ENCODE data around the gene LRMDA. TPM values are rescaled to one million over a fixed set of nuclear protein-coding genes. Genes with fewer than 3 reads are reported as not detected.

LRMDA gene
- total and polyA plus RNA-seq, 2 of the 4 experiments (the other 2 are of a cell fraction), result 0.07 TPM; not detected in 1

DNA sequence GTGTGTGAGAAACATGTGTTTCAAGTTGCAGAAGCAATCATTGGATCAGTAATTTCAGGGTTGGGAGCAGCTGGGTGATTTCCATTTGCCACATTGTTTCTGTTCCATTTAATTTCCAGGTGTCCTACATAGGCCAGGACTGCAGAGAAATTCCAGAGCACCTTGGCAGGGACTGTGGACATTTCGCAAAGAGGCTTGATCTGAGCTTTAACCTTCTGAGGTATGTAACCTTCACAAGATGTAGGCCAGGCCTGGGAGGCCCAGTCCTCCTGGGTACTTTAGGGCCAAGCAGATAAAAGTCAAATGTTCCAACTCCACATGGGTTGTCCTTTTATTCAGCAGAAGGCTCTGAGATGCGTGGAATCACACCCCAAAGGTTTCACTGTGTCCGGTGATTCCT is 6.9 kb downstream of the LRMDA start:
- intact Hi-C loops (cut with micrococcal nuclease) (no loop called here), dilution Hi-C loops (cut with HindIII; ENCODE audit: low sequenced_read_pairs, unreplicated experiment) (no loop called here), in situ Hi-C loops (cut with MboI; ENCODE audit: low sequenced_read_pairs) (no loop called here)
- Histone ChIP-seq H4K5ac (ENCODE audit: low read depth, low read length) (no peak overlapping the region), H3K56ac (ENCODE audit: extremely low read depth, insufficient read depth, low read length) (no peak overlapping the region), H3K9me1 (ENCODE audit: insufficient read depth, low read length) (no peaks in the 10 kb centered on the region), H3K14ac (replicated peaks; ENCODE audit: low read depth, low read length) (no peak overlapping the region), H3K4me1 (ENCODE audit: control insufficient read depth, insufficient read depth, low read length) (no peaks in the 10 kb centered on the region), H3K4ac (ENCODE audit: low read depth, low read length) (no peak overlapping the region), H3K79me1 (ENCODE audit: low read depth in 1 of 2, low read length in 2 of 2) (no peaks in the 10 kb centered on the region), H2AFZ (replicated peaks; ENCODE audit: low read length, poor library complexity) (no peak overlapping the region), H3K27ac (ENCODE audit: insufficient read depth, low read length) (no peak overlapping the region), H3K9me3 (ENCODE audit: control insufficient read depth, insufficient read depth, low read length) (no peaks in the 10 kb centered on the region; the same call in 1 of the 2 replicates), H3K4me2 (ENCODE audit: low read depth, low read length) (no peak overlapping the region), H3K4me3 (ENCODE audit: insufficient read depth, low read depth, low read length) (no peak overlapping the region), H2AK5ac (ENCODE audit: low read depth, low read length) (no peak overlapping the region), H2BK15ac (ENCODE audit: low read depth, low read length) (no peak overlapping the region), H2BK5ac (ENCODE audit: low read depth, low read length, poor library complexity, severe bottlenecking) (no peak overlapping the region), H3K9ac (ENCODE audit: low read depth, low read length) (no peak overlapping the region), H2BK20ac (ENCODE audit: low read depth, low read length) (no peak overlapping the region), H3K36me3 (ENCODE audit: control insufficient read depth, insufficient read depth, low read length) (no peaks in the 10 kb centered on the region), H4K20me1 (ENCODE audit: insufficient read depth, low read length) (no peaks in the 10 kb centered on the region), H2AK9ac (replicated peaks; ENCODE audit: low read depth, low read length, poor library complexity) (no peak overlapping the region), H4K91ac (ENCODE audit: insufficient read depth, low read depth, low read length) (no peak overlapping the region), H4K8ac (ENCODE audit: low read depth in 2 of 2, low read length in 2 of 2) (no peak overlapping the region), H3K27me3 (ENCODE audit: control insufficient read depth, insufficient read depth, low read length) (peaks cover 17% of the 10 kb centered on the region), H3K18ac (ENCODE audit: low read depth, low read length) (no peak overlapping the region), H3K23ac (ENCODE audit: low read depth, low read length) (no peak overlapping the region), H2BK120ac (ENCODE audit: low read depth, low read length) (no peak overlapping the region)
- 76% methylated on average over 2 of the region's 3 CpGs; no CpG with 5 or more reads in 1 of the 2 experiments for WGBS, 2 experiments (ENCODE audit: extremely low coverage in 2 of 2, insufficient read length in 1 of 2)
- ATAC-seq (ENCODE audit: low read depth) (no peak), DNase-seq (no peak)
- ChIA-PET CTCF (interaction anchor here (1.2 kb wide), 1 partner anchor 10 kb away, joined by 3 read pairs; no protein-coding TSS in a partner anchor), POLR2A (ENCODE audit: unreplicated experiment) (no interaction called here)
- no TSS peak for BruUV-seq (replicated peaks)
- no peak for TF ChIP-seq CTCF (conservative IDR thresholded peaks at IDR 0.05; ENCODE audit: low read depth, low read length)
- no peak for TF ChIP-seq MAFK (IDR thresholded peaks at IDR 0.05; ENCODE audit: low read depth, low read length)
- no peak for TF ChIP-seq MAZ (IDR thresholded peaks at IDR 0.05; ENCODE audit: borderline replicate concordance, low read depth, low read length)
- no peak for TF ChIP-seq BHLHE40 (IDR thresholded peaks at IDR 0.05; ENCODE audit: low read depth, low read length)
- TF ChIP-seq POLR2A (IDR thresholded peaks at IDR 0.05; ENCODE audit: low read depth, low read length), result no peak
- TF ChIP-seq NFE2L2 (IDR thresholded peaks at IDR 0.05; ENCODE audit: low read depth, low read length), result no peak
- TF ChIP-seq FOS (IDR thresholded peaks at IDR 0.05; ENCODE audit: low read depth, low read length), result no peak
- TF ChIP-seq ELK1 (IDR thresholded peaks at IDR 0.05; ENCODE audit: borderline replicate concordance, low read depth, low read length), result no peak
- TF ChIP-seq RCOR1 (IDR thresholded peaks at IDR 0.05; ENCODE audit: insufficient replicate concordance, low read length), result no peak
- TF ChIP-seq, protein P1, sequence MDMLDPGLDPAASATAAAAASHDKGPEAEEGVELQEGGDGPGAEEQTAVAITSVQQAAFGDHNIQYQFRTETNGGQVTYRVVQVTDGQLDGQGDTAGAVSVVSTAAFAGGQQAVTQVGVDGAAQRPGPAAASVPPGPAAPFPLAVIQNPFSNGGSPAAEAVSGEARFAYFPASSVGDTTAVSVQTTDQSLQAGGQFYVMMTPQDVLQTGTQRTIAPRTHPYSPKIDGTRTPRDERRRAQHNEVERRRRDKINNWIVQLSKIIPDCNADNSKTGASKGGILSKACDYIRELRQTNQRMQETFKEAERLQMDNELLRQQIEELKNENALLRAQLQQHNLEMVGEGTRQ (IDR thresholded peaks at IDR 0.05; ENCODE audit: low read depth, low read length), result no peak
- TF ChIP-seq CHD1 (IDR thresholded peaks at IDR 0.05; ENCODE audit: low read depth, low read length), result no peak
- TF ChIP-seq SMC3 (IDR thresholded peaks at IDR 0.05; ENCODE audit: low read depth, low read length), result no peak
- TF ChIP-seq RFX5 (IDR thresholded peaks at IDR 0.05; ENCODE audit: low read depth, low read length), result no peak
- no peak for TF ChIP-seq CEBPB (IDR thresholded peaks at IDR 0.05; ENCODE audit: low read depth, low read length)
- no peak for TF ChIP-seq MXI1 (IDR thresholded peaks at IDR 0.05; ENCODE audit: borderline replicate concordance, low read depth, low read length)
- no peak for TF ChIP-seq RAD21 (IDR thresholded peaks at IDR 0.05; ENCODE audit: low read length)

All from IMR-90 (cell line).